ENCODE measurements around the gene MAPK12. TPM values are rescaled to one million over a fixed set of nuclear protein-coding genes. Genes with fewer than 3 reads are reported as not detected.

MAPK12 gene
- total and polyA plus RNA-seq, 2 donors (not counting 3 experiments of a cell fraction or from before 2014, with no cell fraction given): 72.3 to 86.8 TPM

- Histone ChIP-seq H3K9me1 (replicated peaks; ENCODE audit: control insufficient read depth, extremely low read depth, insufficient read depth, low read length) (no peaks in the 10 kb centered on the region), H3K4me1 (ENCODE audit: control insufficient read depth, extremely low read depth, insufficient read depth, low read length) (no peaks in the 10 kb centered on the region), H3K4me3 (replicated peaks in 1 of 3; ENCODE audit: insufficient read depth in 1 of 3, low read depth in 1 of 3, low read length in 3 of 3) (no peak overlapping the region), H4K20me1 (replicated peaks; ENCODE audit: control insufficient read depth, extremely low read depth, insufficient read depth, low read length) (no peaks in the 10 kb centered on the region), H3K9ac (replicated peaks; ENCODE audit: extremely low read depth, insufficient read depth, low read length) (no peak overlapping the region), H3K27ac (ENCODE audit: insufficient read depth, low read depth, low read length) (no peak overlapping the region), H2AFZ (ENCODE audit: low read depth, low read length) (no peak overlapping the region), H3K4me2 (ENCODE audit: insufficient read depth, low read length) (no peak overlapping the region), H3K36me3 (ENCODE audit: control insufficient read depth in 2 of 2, extremely low read depth in 1 of 2, insufficient read depth in 2 of 2, low read length in 2 of 2) (peaks cover 23 to 70% of the 10 kb centered on the region in 2 experiments), H3K79me2 (ENCODE audit: control insufficient read depth, insufficient read depth, low read length) (no peaks in the 10 kb centered on the region), H3K27me3 (ENCODE audit: control insufficient read depth in 2 of 2, insufficient read depth in 2 of 2, low read length in 2 of 2) (no peaks in the 10 kb centered on the region), H3K9me3 (replicated peaks; ENCODE audit: control insufficient read depth, insufficient read depth, low read length) (no peaks in the 10 kb centered on the region)
- dilution Hi-C loops (cut with MboI; ENCODE audit: extremely low pct_ligation_motif_present, low sequenced_read_pairs) (no loop called here), intact Hi-C loops (cut with micrococcal nuclease) (no loop called here)
- no peak for FAIRE-seq
- ChIA-PET POLR2A (no interaction called here), CTCF (interaction anchor here (0.6 to 1.7 kb wide), 4 partner anchors 17 to 290 kb away, joined by 3 to 6 read pairs (median 3); no protein-coding TSS in a partner anchor)
- BruUV-seq (replicated peaks): no TSS peak
- TF ChIP-seq FOS (IDR thresholded peaks at IDR 0.05; ENCODE audit: borderline replicate concordance, insufficient read depth, low read length): no peak
- TF ChIP-seq POLR2A (IDR thresholded peaks at IDR 0.05; ENCODE audit: low read depth, low read length): no peak
- TF ChIP-seq, protein P1, sequence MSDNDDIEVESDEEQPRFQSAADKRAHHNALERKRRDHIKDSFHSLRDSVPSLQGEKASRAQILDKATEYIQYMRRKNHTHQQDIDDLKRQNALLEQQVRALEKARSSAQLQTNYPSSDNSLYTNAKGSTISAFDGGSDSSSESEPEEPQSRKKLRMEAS (IDR thresholded peaks at IDR 0.05; ENCODE audit: insufficient read depth, insufficient read length): no peak
- TF ChIP-seq EZH2 (IDR thresholded peaks at IDR 0.05; ENCODE audit: borderline replicate concordance, low read depth, low read length, severe bottlenecking): no peak
- TF ChIP-seq POLR2AphosphoS5 (IDR thresholded peaks at IDR 0.05; ENCODE audit: insufficient read depth, low read depth, low read length): no peak
- TF ChIP-seq GATA2 (IDR thresholded peaks at IDR 0.05; ENCODE audit: insufficient read depth, insufficient read length, low read depth, low read length): no peak
- TF ChIP-seq, protein P2, sequence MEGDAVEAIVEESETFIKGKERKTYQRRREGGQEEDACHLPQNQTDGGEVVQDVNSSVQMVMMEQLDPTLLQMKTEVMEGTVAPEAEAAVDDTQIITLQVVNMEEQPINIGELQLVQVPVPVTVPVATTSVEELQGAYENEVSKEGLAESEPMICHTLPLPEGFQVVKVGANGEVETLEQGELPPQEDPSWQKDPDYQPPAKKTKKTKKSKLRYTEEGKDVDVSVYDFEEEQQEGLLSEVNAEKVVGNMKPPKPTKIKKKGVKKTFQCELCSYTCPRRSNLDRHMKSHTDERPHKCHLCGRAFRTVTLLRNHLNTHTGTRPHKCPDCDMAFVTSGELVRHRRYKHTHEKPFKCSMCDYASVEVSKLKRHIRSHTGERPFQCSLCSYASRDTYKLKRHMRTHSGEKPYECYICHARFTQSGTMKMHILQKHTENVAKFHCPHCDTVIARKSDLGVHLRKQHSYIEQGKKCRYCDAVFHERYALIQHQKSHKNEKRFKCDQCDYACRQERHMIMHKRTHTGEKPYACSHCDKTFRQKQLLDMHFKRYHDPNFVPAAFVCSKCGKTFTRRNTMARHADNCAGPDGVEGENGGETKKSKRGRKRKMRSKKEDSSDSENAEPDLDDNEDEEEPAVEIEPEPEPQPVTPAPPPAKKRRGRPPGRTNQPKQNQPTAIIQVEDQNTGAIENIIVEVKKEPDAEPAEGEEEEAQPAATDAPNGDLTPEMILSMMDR (IDR thresholded peaks at IDR 0.05; ENCODE audit: extremely low read depth in 1 of 2, insufficient read depth in 1 of 2, low read depth in 1 of 2, low read length in 2 of 2): no peak
- no peak for TF ChIP-seq MYC (IDR thresholded peaks at IDR 0.05; ENCODE audit: low read depth, low read length)
- no peak for TF ChIP-seq JUN (IDR thresholded peaks at IDR 0.05; ENCODE audit: borderline replicate concordance, insufficient read depth, insufficient read length, low read depth)
- no peak for DNase-seq (ENCODE audit: low read depth, low spot score)
Observed at GRCh38 chr22:50220603-50221409, 40.7 kb downstream of the MAPK12 start.

All from endothelial cell of umbilical vein (primary cell).